Naive thymus-derived CD8-positive, alpha-beta T cell (primary cell): Measurements from ENCODE around the gene DRAP1. TPM values are rescaled to one million over a fixed set of nuclear protein-coding genes. Genes with fewer than 3 reads are reported as not detected.
"Not testable (repeated sequence)": the region's sequence is repeated elsewhere in the genome, so short reads cannot be mapped to it uniquely, and the experiment has no call there.

Experiments
- ATAC-seq, 2 donors: fragments of 150-1000 bp; cut with Tn5 transposase in 1 of 2; sonication (Bioruptor Pico), chemical (Tn5 transposase) in 1 of 2; 1 replicate in 1 of 2; 2 replicates in 1 of 2; pipeline ENCODE4 v1.10.0; 2021; ENCODE audit warnings: mild to moderate bottlenecking in 2 of 2, moderate library complexity in 2 of 2
- POLR2A ChIA-PET: fragments of 350-600 bp; sonication (Branson Sonifier 250); formaldehyde crosslinking; loops from one replicate; lab custom pipeline; 2021; ENCODE audit warnings: antibody characterized with exemption; lab: Charles Lee
- DNase-seq, 10 donors: peaks; one replicate each; pipeline versions ENCODE4 v3.0.0 to v3.0.0-alpha.2; 2020 to 2022
- H3K27ac Mint-ChIP-seq, 10 donors: one replicate each; pipeline ENCODE4 v1.8.0; 2020 to 2022; ENCODE audit warnings: mild to moderate bottlenecking in 10 of 10, mixed read lengths in 10 of 10, moderate library complexity in 4 of 10, inconsistent platforms in 1 of 10
- H3K27me3 Mint-ChIP-seq, 5 donors: one replicate each; pipeline ENCODE4 v1.8.0; 2021 to 2022; ENCODE audit warnings: mixed read lengths in 5 of 5
- H3K36me3 Mint-ChIP-seq, 3 donors: one replicate each; pipeline ENCODE4 v1.8.0; 2020 to 2022; ENCODE audit warnings: mixed read lengths in 3 of 3, mild to moderate bottlenecking in 2 of 3, inconsistent platforms in 1 of 3
- H3K4me1 Mint-ChIP-seq, 4 donors: one replicate each; pipeline ENCODE4 v1.8.0; 2021 to 2022; ENCODE audit warnings: mixed read lengths in 4 of 4
- H3K4me3 Mint-ChIP-seq, 10 donors: one replicate each; pipeline ENCODE4 v1.8.0; 2020 to 2022; ENCODE audit warnings: mild to moderate bottlenecking in 10 of 10, mixed read lengths in 10 of 10, moderate library complexity in 6 of 10, inconsistent platforms in 1 of 10
- H3K9me3 Mint-ChIP-seq, 9 donors: one replicate each; pipeline ENCODE4 v1.8.0; 2020 to 2022; ENCODE audit warnings: mixed read lengths in 9 of 9, mild to moderate bottlenecking in 3 of 9, inconsistent platforms in 1 of 9, moderate library complexity in 1 of 9
- polyA plus RNA-seq, 3 donors: library from polyadenylated mRNA; unstranded; fragments of 300-500 nt; fragmentation: Illumina TruSeq; gene quantifications; one replicate each; pipeline ENCODE4 v1.2.3, GENCODE V29; 2021
- total RNA-seq, 8 experiments: library from RNA in 2 of 8; stranded (reverse) in 2 of 8; gene quantifications; one replicate each; pipeline ENCODE4 v1.2.3 and lab custom pipeline; 2021 to 2026

DRAP1 gene
- total and polyA plus RNA-seq, 5 experiments from 2014 or later = 73.1 to 112 (median 103) TPM

DNA sequence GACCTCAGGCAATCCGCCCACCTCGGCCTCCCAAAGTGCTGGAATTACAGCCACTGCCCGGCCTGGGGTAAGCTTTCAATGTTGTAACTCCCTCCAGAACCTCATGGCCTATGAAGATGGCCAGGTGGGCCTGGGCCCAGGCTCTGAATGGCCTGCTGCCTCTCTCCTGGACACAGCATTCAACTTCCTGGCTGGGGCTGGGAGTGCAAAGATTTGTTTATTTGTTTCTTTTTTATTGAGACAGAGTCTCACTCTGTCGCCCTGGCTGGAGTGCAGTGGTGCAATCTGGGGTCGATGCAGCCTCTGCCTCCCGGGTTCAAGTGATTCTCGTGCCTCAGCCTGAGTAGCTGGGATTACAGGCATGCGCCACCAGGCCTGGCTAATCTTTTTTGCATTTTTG is 25.5 kb downstream of the DRAP1 start:
- Mint-ChIP-seq H3K9me3 (no peaks in the 10 kb centered on the region), H3K27ac (no peak overlapping the region), H3K36me3 (no peaks in the 10 kb centered on the region), H3K4me3 (no peak overlapping the region), H3K27me3 (peaks cover 0 to 5% (median 0%) of the 10 kb centered on the region in 5 donors), H3K4me1 (peaks cover 0 to 8% (median 0%) of the 10 kb centered on the region in 4 donors)
- POLR2A ChIA-PET = interaction anchor here (0.8 to 2.6 kb wide), 2 partner anchors 9 to 12 kb away, joined by 3 to 7 read pairs; no protein-coding TSS in a partner anchor
- DNase-seq = no peak
- ATAC-seq = no peak

DNA sequence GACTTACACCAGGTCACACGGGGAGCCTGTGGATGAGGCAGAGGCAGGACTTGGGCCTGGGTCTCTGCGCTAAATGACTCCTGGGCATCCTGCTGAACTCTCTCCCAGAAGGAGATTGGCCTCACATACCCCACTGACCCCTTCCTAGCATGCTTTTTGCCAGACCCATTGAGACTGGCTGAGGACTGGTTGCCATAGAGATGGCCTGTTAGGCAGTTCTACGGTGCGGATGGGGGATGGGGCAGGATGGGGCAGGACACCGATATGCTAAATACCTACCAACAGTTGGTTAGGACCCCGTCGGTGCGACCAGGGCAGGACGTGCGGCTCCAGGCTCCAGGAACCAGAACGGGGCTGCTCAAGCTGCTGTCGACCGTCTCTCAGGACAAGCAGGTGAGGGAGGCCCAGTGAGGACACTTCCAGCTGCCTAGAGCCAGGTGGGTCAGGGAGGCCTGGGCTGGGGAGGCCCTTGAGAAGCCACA is 26.2 kb downstream of the DRAP1 start, which contains the start of gene TSGA10IP:
Gene TSGA10IP (plus strand): TSS at position 51 of the 482 bp plus-strand sequence. CDS start 196 bp downstream, at position 247.
- ATAC-seq (no peak), DNase-seq (no peak)
- POLR2A ChIA-PET = interaction anchor here (1.3 kb wide), 1 partner anchor 15 kb away, joined by 3 read pairs; no protein-coding TSS in a partner anchor
- Mint-ChIP-seq H3K27me3 (peaks cover 0 to 5% (median 0%) of the 10 kb centered on the region in 5 donors), H3K27ac (no peak within 1 kb of the TSS), H3K36me3 (no peaks in the 10 kb centered on the region), H3K9me3 (no peaks in the 10 kb centered on the region), H3K4me3 (no peak within 1 kb of the TSS), H3K4me1 (peaks cover 0 to 8% (median 0%) of the 10 kb centered on the region in 4 donors)

DNA sequence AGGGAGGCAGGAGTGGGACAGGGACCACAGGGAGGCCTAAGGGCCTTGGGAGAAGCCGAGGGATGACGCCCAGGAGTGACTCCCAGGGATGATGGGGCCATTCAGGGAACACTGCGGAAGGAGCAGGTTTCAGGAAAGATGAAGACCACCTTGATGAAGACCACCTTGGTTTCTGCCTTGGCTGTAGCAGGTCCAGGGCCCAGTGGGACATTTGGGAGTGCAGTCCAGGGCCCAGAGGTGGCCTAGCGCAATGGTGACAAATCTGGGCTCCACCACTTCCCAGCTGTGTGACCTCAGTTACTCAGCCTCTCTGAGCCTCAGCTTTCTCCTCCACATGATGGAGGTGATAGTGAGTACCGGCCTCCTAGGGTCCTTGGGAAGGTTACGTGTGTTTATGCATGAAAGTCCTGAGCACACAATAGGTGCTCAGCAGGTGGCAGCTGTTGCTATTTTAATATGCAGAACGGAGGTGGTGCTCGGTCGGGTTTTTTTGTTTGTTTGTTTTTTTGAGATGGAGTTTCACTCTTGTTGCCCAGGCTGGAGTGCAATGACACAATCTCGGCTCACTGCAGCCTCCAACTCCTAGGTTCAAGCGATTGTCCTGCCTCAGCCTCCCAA is 26.8 kb downstream of the DRAP1 start:
- no peak for ATAC-seq

DNA sequence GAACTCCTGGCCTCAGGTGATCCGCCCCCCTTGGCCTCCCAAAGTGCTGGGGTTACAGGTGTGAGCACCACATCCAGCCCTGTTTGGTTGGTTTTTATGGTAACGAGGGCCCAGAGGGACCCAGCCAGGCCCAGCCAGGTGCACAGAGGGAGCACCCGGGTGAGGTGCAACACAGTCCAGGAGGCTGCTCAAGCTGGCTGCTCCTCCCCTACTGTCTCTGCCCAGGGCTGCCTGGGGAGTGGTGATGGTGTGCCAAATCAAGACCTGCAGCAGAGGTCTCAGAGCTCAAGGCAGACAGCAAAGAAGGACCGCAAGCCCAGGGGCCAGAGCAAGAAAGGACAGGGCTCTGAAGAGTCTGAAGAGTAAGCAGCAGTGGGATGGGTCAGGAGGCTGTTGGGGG is 27.4 kb downstream of the DRAP1 start:
- Mint-ChIP-seq H3K36me3 (no peaks in the 10 kb centered on the region), H3K27me3 (no peaks in the 10 kb centered on the region), H3K9me3 (no peaks in the 10 kb centered on the region), H3K4me1 (peaks cover 0 to 1% (median 0%) of the 10 kb centered on the region in 4 donors), H3K4me3 (no peak overlapping the region), H3K27ac (no peak overlapping the region)
- DNase-seq (no peak), ATAC-seq (no peak)
- POLR2A ChIA-PET = interaction anchor here (0.6 to 1.3 kb wide), 3 partner anchors 14 to 57 kb away, joined by 3 read pairs; no protein-coding TSS in a partner anchor

More for the DNA sequence above, 26.8 kb downstream of the DRAP1 start:
- DNase-seq = no peak
- POLR2A ChIA-PET = interaction anchor here (0.6 to 1.3 kb wide), 2 partner anchors 14 to 57 kb away, joined by 3 read pairs; no protein-coding TSS in a partner anchor
- H3K4me1 Mint-ChIP-seq = peaks cover 0 to 7% (median 0%) of the 10 kb centered on the region in 4 donors
- no peaks in the 10 kb centered on the region for H3K9me3 Mint-ChIP-seq
- H3K4me3 Mint-ChIP-seq = no peak overlapping the region
- H3K27me3 Mint-ChIP-seq = peaks cover 0 to 5% (median 0%) of the 10 kb centered on the region in 5 donors
- H3K27ac Mint-ChIP-seq = no peak overlapping the region
- no peaks in the 10 kb centered on the region for H3K36me3 Mint-ChIP-seq

DNA sequence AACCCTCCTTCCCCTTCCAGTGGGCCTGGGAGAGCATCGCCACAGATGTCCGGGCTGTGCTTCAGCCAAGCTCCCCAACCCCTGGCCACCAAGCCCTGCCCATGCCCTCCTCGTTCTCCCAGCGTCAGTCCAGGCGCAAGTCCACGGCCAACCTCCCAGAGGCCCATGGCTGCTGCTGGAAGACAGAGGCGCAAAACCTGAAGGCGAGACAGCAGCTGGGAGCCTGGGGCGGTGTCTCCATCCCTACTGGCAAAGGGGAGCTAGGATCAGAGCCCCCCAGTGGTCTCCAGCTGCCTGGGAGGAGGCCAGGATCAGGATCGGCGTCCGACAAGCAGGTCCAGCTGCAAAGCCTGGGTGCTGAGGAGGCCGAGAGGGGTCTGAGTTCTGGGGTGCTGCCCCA is 27.9 kb downstream of the DRAP1 start:
- no peaks in the 10 kb centered on the region for H3K9me3 Mint-ChIP-seq
- H3K27me3 Mint-ChIP-seq = no peaks in the 10 kb centered on the region
- DNase-seq (no peak), ATAC-seq (no peak)
- H3K4me3 Mint-ChIP-seq = no peak overlapping the region
- H3K36me3 Mint-ChIP-seq = no peaks in the 10 kb centered on the region
- H3K27ac Mint-ChIP-seq = no peak overlapping the region
- no peaks in the 10 kb centered on the region for H3K4me1 Mint-ChIP-seq
- POLR2A ChIA-PET = interaction anchor here (0.8 kb wide), 1 partner anchor 19 kb away, joined by 3 read pairs; no protein-coding TSS in a partner anchor

DNA sequence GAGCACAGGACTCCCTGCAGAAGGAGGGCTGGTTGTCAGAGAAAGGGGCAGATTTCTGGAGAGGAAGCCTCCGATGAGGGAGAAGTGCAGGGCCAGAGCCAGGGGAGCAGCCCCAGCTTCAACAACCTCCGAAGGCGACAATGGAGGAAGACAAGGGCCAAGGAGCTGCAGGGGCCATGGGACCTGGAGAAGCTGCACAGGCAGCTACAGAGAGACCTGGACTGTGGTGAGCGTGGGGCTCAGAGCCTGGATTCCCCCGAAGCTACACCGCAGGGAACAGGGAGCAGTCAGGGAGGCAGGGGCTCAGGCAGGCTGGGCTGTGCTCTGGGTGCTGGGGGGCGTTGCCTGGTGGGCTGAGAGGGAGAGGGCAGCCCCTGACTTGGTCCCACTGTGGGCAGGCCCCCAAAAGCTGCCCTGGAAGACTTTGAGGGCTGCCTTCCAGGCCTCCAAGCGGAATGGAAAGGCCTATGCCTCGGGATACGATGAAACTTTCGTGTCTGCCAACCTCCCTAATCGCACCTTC is 28.4 kb downstream of the DRAP1 start:
- H3K4me1 Mint-ChIP-seq = no peaks in the 10 kb centered on the region
- no peaks in the 10 kb centered on the region for H3K36me3 Mint-ChIP-seq

DNA sequence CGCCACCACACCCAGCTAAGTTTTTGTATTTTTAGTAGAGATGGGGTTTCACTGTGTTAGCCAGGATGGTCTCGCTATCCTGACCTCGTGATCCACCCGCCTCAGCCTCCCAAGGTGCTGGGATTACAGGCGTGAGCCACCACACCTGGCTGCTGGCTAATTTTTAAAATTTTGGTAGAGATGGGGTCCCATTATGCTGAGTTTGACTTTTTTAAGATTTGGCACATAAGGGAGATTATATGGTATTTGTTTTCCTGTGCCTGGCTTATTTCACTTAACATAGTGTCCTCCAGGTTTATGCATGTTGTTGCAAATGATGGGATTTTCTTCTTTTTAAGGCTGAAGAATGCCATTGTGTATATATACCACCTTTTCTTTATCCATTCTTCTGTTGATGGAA is 31.5 kb downstream of the DRAP1 start:
- H3K4me3 Mint-ChIP-seq, H3K9me3 Mint-ChIP-seq, H3K4me1 Mint-ChIP-seq, H3K27me3 Mint-ChIP-seq, POLR2A ChIA-PET, DNase-seq, H3K27ac Mint-ChIP-seq, H3K36me3 Mint-ChIP-seq, ATAC-seq: not testable (repeated sequence)

More for the DNA sequence above, 28.4 kb downstream of the DRAP1 start:
- Mint-ChIP-seq H3K9me3 (no peaks in the 10 kb centered on the region), H3K4me3 (no peak overlapping the region), H3K27ac (peak overlapping the region in 1 of 10 donors; percentile 74), H3K27me3 (no peaks in the 10 kb centered on the region)
- POLR2A ChIA-PET = no interaction called here
- no peak for DNase-seq
- no peak for ATAC-seq

DNA sequence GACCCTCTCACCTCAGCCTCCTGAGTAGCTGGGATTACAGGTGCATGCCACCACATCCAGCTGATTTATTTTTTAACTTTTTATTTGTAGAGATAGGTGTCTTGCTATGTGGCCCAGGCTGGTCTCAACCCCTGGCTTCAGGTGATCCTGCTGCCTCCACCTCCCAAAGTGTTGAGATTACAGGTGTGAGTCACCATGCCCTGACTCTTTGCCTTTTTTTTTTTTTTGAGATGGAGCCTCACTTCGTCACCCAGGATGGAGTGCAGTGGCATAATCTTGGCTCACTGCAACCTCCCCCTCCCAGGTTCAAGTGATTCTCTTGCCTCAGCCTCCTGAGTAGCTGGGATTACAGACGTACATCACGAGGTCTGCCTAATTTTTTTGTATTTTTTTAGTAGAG is 32.4 kb downstream of the DRAP1 start:
- H3K4me3 Mint-ChIP-seq, H3K36me3 Mint-ChIP-seq, ATAC-seq, H3K27me3 Mint-ChIP-seq, DNase-seq, H3K4me1 Mint-ChIP-seq, H3K9me3 Mint-ChIP-seq: not testable (repeated sequence)
- H3K27ac Mint-ChIP-seq = peak overlapping the region in 1 of 10 donors; percentile 63
- POLR2A ChIA-PET = interaction anchor here (1.0 kb wide), 1 partner anchor 32 kb away, joined by 4 read pairs; no protein-coding TSS in a partner anchor

DNA sequence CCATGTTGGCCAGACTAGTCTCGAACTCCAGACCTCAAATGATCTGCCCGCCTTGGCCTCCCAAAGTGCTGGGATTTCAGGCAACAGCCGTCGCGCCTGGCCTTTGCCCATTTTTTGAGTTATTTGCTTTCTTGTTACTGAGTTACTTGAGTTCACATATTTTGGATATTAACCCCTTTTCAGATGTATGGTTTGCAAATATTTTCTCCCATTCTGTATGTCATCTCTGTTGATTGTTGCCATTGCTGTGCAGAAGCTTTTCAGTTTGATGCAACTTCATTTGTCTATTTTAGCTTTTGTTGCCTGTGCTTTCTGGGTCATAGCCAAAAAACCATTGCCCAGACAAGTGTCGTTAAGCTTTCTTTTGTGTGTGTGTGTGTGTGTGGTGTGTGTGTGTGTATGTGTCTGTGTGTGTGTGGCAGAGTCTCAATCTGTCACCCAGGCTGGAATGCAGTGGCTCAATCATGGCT is 32.9 kb downstream of the DRAP1 start:
- POLR2A ChIA-PET = interaction anchor here (0.7 to 1.4 kb wide), 3 partner anchors 10 to 106 kb away, joined by 3 to 4 read pairs (median 4); no protein-coding TSS in a partner anchor

DNA sequence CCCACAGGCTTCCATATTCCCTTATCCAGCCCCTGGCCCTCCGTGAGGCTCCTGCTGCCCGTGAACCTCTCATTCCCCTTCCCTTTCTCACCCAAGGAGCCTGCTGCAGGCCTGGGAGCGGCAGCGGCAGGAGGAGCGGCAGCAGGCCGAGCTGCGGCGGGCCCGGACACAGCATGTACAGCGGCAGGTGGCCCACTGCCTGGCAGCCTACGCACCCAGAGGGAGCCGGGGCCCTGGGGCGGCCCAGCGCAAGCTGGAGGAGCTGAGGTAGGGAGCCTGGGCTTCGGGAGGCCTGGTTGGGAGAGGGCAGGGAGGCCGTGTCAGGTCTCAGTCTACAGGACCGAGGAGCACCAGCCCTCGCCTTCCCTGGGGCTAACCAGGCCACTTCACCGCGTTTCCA is 34.2 kb downstream of the DRAP1 start:
- no peak overlapping the region for H3K27ac Mint-ChIP-seq
- POLR2A ChIA-PET = interaction anchor here (0.8 to 1.4 kb wide), 2 partner anchors 9 kb away, joined by 3 read pairs; no protein-coding TSS in a partner anchor
- DNase-seq (no peak), ATAC-seq (no peak)
- peaks cover 2 to 22% (median 18%) of the 10 kb centered on the region in 4 donors for H3K4me1 Mint-ChIP-seq
- no peak overlapping the region for H3K4me3 Mint-ChIP-seq
- H3K27me3 Mint-ChIP-seq = no peaks in the 10 kb centered on the region
- H3K9me3 Mint-ChIP-seq = no peaks in the 10 kb centered on the region
- H3K36me3 Mint-ChIP-seq = no peaks in the 10 kb centered on the region

More for the DNA sequence above, 32.9 kb downstream of the DRAP1 start:
- Mint-ChIP-seq H3K4me3 (no peak overlapping the region), H3K27me3 (no peaks in the 10 kb centered on the region), H3K9me3 (no peaks in the 10 kb centered on the region), H3K36me3 (no peaks in the 10 kb centered on the region), H3K27ac (no peak overlapping the region), H3K4me1 (peaks cover 2 to 12% (median 10%) of the 10 kb centered on the region in 4 donors)
- DNase-seq (no peak), ATAC-seq (no peak)

DNA sequence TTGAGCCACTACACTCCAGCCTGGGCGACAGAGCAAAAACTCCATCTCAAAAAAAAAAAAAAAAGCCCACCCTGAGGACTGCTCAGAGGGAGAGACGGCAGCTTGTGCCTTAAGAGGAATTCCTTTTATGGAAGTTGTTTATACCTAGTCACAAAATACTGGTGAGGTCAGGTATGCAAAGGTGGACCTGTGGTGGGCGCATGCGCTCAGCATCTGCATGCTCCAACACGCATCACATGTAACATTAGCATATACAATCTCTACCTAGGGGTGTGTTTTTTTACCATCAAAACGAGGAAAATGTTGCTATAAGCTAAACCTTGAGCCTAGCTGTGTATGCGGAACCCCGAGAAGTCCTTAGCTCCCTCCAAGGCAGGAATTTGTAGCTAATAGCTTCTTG is 35.5 kb downstream of the DRAP1 start:
- no peaks in the 10 kb centered on the region for H3K27me3 Mint-ChIP-seq
- POLR2A ChIA-PET = interaction anchor here (1.0 to 2.2 kb wide), 3 partner anchors 23 to 66 kb away, joined by 3 to 9 read pairs (median 6); partner anchors contain the start of genes CCDC85B and FIBP
- H3K4me1 Mint-ChIP-seq = peaks cover 2 to 25% (median 18%) of the 10 kb centered on the region in 4 donors
- no peaks in the 10 kb centered on the region for H3K36me3 Mint-ChIP-seq
- peak overlapping the region in 2 of 10 donors; percentile 57 to 66 for H3K27ac Mint-ChIP-seq
- no peak for DNase-seq
- H3K9me3 Mint-ChIP-seq = no peaks in the 10 kb centered on the region
- no peak for ATAC-seq
- no peak overlapping the region for H3K4me3 Mint-ChIP-seq

DNA sequence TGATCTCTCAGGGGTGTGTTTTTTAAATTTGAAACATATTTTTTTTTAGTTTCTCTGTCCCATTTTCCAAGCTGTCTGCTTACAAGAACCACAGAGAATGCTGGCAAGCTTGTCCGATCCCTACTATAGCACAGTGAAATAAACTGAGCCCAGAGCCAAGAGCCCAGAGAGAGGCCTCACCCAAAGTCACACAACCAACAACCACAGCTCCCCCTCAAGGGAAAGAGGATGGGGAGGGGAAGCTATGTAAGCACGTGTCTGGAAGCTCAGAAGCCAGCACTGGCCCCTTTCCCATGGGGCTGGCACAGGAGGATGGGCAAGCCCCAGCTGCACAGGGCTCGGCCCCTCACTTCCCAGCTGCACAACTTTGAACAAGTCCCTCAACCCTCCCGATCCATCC is 39.1 kb downstream of the DRAP1 start:
- peaks cover 17 to 44% (median 41%) of the 10 kb centered on the region in 4 donors for H3K4me1 Mint-ChIP-seq
- H3K9me3 Mint-ChIP-seq = no peaks in the 10 kb centered on the region
- ATAC-seq = no peak
- DNase-seq = no peak
- POLR2A ChIA-PET = interaction anchor here (0.6 to 5.5 kb wide), 8 partner anchors 26 to 1091 kb away, joined by 3 to 51 read pairs (median 4); partner anchors contain the start of genes BANF1, CCDC85B, EIF1AD and FIBP
- H3K36me3 Mint-ChIP-seq = peaks cover 0 to 5% (median 0%) of the 10 kb centered on the region in 3 donors
- no peaks in the 10 kb centered on the region for H3K27me3 Mint-ChIP-seq
- peak overlapping the region in 3 of 10 donors; percentile 24 to 48 (median 42) for H3K4me3 Mint-ChIP-seq
- peak overlapping the region in 8 of 10 donors; percentile 37 to 98 (median 64) for H3K27ac Mint-ChIP-seq
